Neural cell (in vitro differentiated cells): ENCODE data around the gene ME1. TPM values are rescaled to one million over a fixed set of nuclear protein-coding genes. Genes with fewer than 3 reads are reported as not detected.

Experiments
- H2AFZ ChIP-seq: fragments of 200-600, 300-800 bp; sonication (generic), shearing (Covaris generic); 2 replicates; pipeline ENCODE4 v1.6.0; 2014; ENCODE audit warnings: low read depth, mild to moderate bottlenecking, antibody characterized with exemption, low read length, moderate library complexity
- H3F3A ChIP-seq: fragments of 200-600 bp; shearing (Covaris generic); 2 replicates; pipeline ENCODE4 v1.6.1; 2016; ENCODE audit warnings: mild to moderate bottlenecking, moderate library complexity, mixed read lengths, antibody characterized with exemption, low read length; ENCODE audit not compliant: insufficient read depth, poor library complexity, severe bottlenecking
- H3K27ac ChIP-seq: fragments of 200-600, 300-800 bp; sonication (generic), shearing (Covaris generic); 2 replicates; pipeline ENCODE4 v1.5.1; 2014; ENCODE audit warnings: mild to moderate bottlenecking, low read length, moderate library complexity
- H3K27me3 ChIP-seq: fragments of 300-800, 200-600 bp; sonication (generic), shearing (Covaris generic); 2 replicates; pipeline ENCODE4 v1.6.0; 2014; ENCODE audit warnings: mild to moderate bottlenecking, low read depth, low read length, moderate library complexity; ENCODE audit not compliant: insufficient read depth
- H3K36me3 ChIP-seq: fragments of 300-800, 200-600 bp; sonication (generic), shearing (Covaris generic); 2 replicates; pipeline ENCODE4 v1.5.1; 2014; ENCODE audit warnings: mild to moderate bottlenecking, antibody characterized with exemption, low read length, moderate library complexity; ENCODE audit not compliant: insufficient read depth
- H3K4me2 ChIP-seq: fragments of 300-800, 200-600 bp; sonication (generic), shearing (Covaris generic); 2 replicates; pipeline ENCODE4 v1.6.0; 2014; ENCODE audit warnings: mild to moderate bottlenecking, low read length
- H3K4me3 ChIP-seq: fragments of 300-800, 200-600 bp; sonication (generic), shearing (Covaris generic); 2 replicates; pipeline ENCODE4 v1.5.1; 2014; ENCODE audit warnings: mild to moderate bottlenecking, low read length, moderate library complexity
- H3K79me2 ChIP-seq: fragments of 200-600 bp; shearing (Covaris generic); replicated peaks from 2 replicates; pipeline ENCODE4 v1.6.0; 2014; ENCODE audit warnings: mild to moderate bottlenecking, low read length, moderate library complexity; ENCODE audit not compliant: insufficient read depth
- H3K9ac ChIP-seq: fragments of 300-800, 200-600 bp; sonication (generic), shearing (Covaris generic); 2 replicates; pipeline ENCODE4 v1.6.1; 2016; ENCODE audit warnings: mild to moderate bottlenecking, low read length, mixed read lengths
- H3K9me2 ChIP-seq: fragments of 200-600 bp; shearing (Covaris generic); 2 replicates; pipeline ENCODE4 v1.6.1; 2016; ENCODE audit warnings: mild to moderate bottlenecking, low read length, mixed read lengths; ENCODE audit not compliant: insufficient read depth
- H3K9me3 ChIP-seq: fragments of 200-600, 300-800 bp; sonication (generic), shearing (Covaris generic); 2 replicates; pipeline ENCODE4 v1.6.1; 2016; ENCODE audit warnings: mild to moderate bottlenecking, mixed run types, low read length, moderate library complexity, mixed read lengths
- H4K20me1 ChIP-seq: fragments of 200-600 bp; shearing (Covaris generic); 2 replicates; pipeline ENCODE4 v1.6.1; 2016; ENCODE audit warnings: mild to moderate bottlenecking, mixed run types; ENCODE audit not compliant: insufficient read depth
- CTCF ChIP-seq: fragments of 450-650 bp; IDR thresholded peaks from 2 replicates; pipeline ENCODE4 v1.5.1; 2014; ENCODE audit warnings: antibody characterized with exemption, mild to moderate bottlenecking, moderate library complexity; ENCODE audit not compliant: poor library complexity, severe bottlenecking
- EP300 ChIP-seq: fragments of 450-650 bp; conservative IDR thresholded peaks from 2 replicates; pipeline ENCODE4 v1.6.1; 2014; ENCODE audit warnings: antibody characterized with exemption, mild to moderate bottlenecking, moderate library complexity; ENCODE audit not compliant: poor library complexity, severe bottlenecking
- EZH2 ChIP-seq: fragments of 200-600, 300-800 bp; shearing (Covaris generic), sonication (generic); IDR thresholded peaks from 2 replicates; pipeline ENCODE4 v1.6.1; 2014; ENCODE audit warnings: antibody characterized with exemption, low read length, borderline replicate concordance, mild to moderate bottlenecking; ENCODE audit not compliant: insufficient read depth, poor library complexity, severe bottlenecking
- MXI1 ChIP-seq: fragments of 450-650 bp; conservative IDR thresholded peaks from 2 replicates; pipeline ENCODE4 v1.6.1; 2014; ENCODE audit warnings: antibody characterized with exemption, mild to moderate bottlenecking; ENCODE audit not compliant: poor library complexity, severe bottlenecking
- POLR2AphosphoS5 ChIP-seq: IDR thresholded peaks from 2 replicates; pipeline ENCODE4 v1.6.1; 2012
- RAD21 ChIP-seq: fragments of 450-650 bp; conservative IDR thresholded peaks from 2 replicates; pipeline ENCODE4 v1.6.1; 2014; ENCODE audit warnings: antibody characterized with exemption, mild to moderate bottlenecking, moderate library complexity
- REST ChIP-seq: IDR thresholded peaks from 2 replicates; pipeline ENCODE4 v1.6.1; 2012; ENCODE audit warnings: borderline replicate concordance
- SMC3 ChIP-seq: fragments of 450-650 bp; conservative IDR thresholded peaks from 2 replicates; pipeline ENCODE4 v1.6.1; 2014; ENCODE audit warnings: antibody characterized with exemption, mild to moderate bottlenecking, moderate library complexity; ENCODE audit not compliant: poor library complexity
- TAF1 ChIP-seq: IDR thresholded peaks from 2 replicates; pipeline ENCODE4 v1.6.1; 2012; ENCODE audit warnings: low read depth
- polyA plus RNA-seq: library from polyadenylated mRNA; depleted of rRNA; stranded (reverse); fragments of >200 nt; gene quantifications from 2 replicates; pipeline ENCODE4 v1.2.3, GENCODE V29; 2014

ME1 gene
- polyA plus RNA-seq, 1 donor from 2014 or later = 0.09 TPM

- no peak overlapping the region for H3K4me3 ChIP-seq
- TF ChIP-seq MXI1 = no peak
- TF ChIP-seq POLR2AphosphoS5 = no peak
- TF ChIP-seq RAD21 = no peak
- no peak for TF ChIP-seq SMC3
- no peak for TF ChIP-seq REST
- no peak for TF ChIP-seq TAF1
- TF ChIP-seq EZH2 = no peak
- no peak overlapping the region for H3K4me2 ChIP-seq
- no peaks in the 10 kb centered on the region for H3F3A ChIP-seq
- H3K27ac ChIP-seq = no peak overlapping the region
- H3K27me3 ChIP-seq = no peaks in the 10 kb centered on the region
- no peak overlapping the region for H2AFZ ChIP-seq
- no peak overlapping the region for H3K9ac ChIP-seq
- H3K9me3 ChIP-seq = no peaks in the 10 kb centered on the region
- no peaks in the 10 kb centered on the region for H4K20me1 ChIP-seq
- no peaks in the 10 kb centered on the region for H3K9me2 ChIP-seq
- H3K79me2 ChIP-seq = no peaks in the 10 kb centered on the region
- H3K36me3 ChIP-seq = no peaks in the 10 kb centered on the region
These were observed 39.7 kb upstream of the ME1 start for GRCh38 chr6:83470587-83470986.

GRCh38 chr6:83470001-83470400 is 39.1 kb upstream of the ME1 start:
- Histone ChIP-seq H3K4me3 (no peak overlapping the region), H3K27ac (no peak overlapping the region), H3K27me3 (no peaks in the 10 kb centered on the region), H3K9ac (no peak overlapping the region), H3K79me2 (no peaks in the 10 kb centered on the region), H4K20me1 (no peaks in the 10 kb centered on the region), H3F3A (no peaks in the 10 kb centered on the region), H3K4me2 (no peak overlapping the region), H2AFZ (no peak overlapping the region), H3K9me2 (no peaks in the 10 kb centered on the region), H3K9me3 (no peaks in the 10 kb centered on the region), H3K36me3 (no peaks in the 10 kb centered on the region)
- TF ChIP-seq RAD21 = no peak
- no peak for TF ChIP-seq MXI1
- TF ChIP-seq SMC3 = no peak
- TF ChIP-seq CTCF = no peak
- no peak for TF ChIP-seq REST
- TF ChIP-seq EZH2 = no peak
- TF ChIP-seq EP300 = no peak
- no peak for TF ChIP-seq TAF1
- no peak for TF ChIP-seq POLR2AphosphoS5
